HepG2 (cell line): Measurements from ENCODE around the gene IQSEC1. TPM values are rescaled to one million over a fixed set of nuclear protein-coding genes. Genes with fewer than 3 reads are reported as not detected.

Experiments used
- ATAC-seq: fragments of 200-7000 bp; cut with Tn5 transposase; 3 replicates; pipeline ENCODE4 v1.9.1; 2020; ENCODE audit warnings: mild to moderate bottlenecking, moderate library complexity
- BruUV-seq: library from RNA; stranded (reverse); fragments of 400-500 nt; replicated peaks from 2 replicates; lab custom pipeline; 2021; lab: Mats Ljungman, UMichigan
- CTCF ChIA-PET: fragments of 300-600 bp; formaldehyde crosslinking; extraction: SDS; loops from one replicate; lab custom pipeline; 2021; ENCODE audit warnings: low total read pairs, inconsistent platforms, low intra/inter-chr PET ratio; lab: Yijun Ruan, JAX
- POLR2A ChIA-PET: fragments of 350-600 bp; sonication (Branson Sonifier 250); formaldehyde crosslinking; loops from one replicate; lab custom pipeline; 2020; ENCODE audit warnings: antibody characterized with exemption, inconsistent platforms; lab: Yijun Ruan, JAX
- DNase-seq: peaks from one replicate; pipeline ENCODE4 v3.0.0-alpha.2; 2015; ENCODE audit warnings: low spot score
- FAIRE-seq: peaks from 3 replicates; lab custom pipeline; 2011; peaks lifted over from hg19 to GRCh38; lab: Jason Lieb, UNC
- H2AFZ ChIP-seq: one replicate; pipeline ENCODE4 v1.6.1; 2011; ENCODE audit warnings: low read length, inconsistent platforms
- H3K27ac ChIP-seq: fragments of 300-600 bp; 3 replicates; pipeline ENCODE4 v1.8.0; 2011; ENCODE audit warnings: mixed run types, mild to moderate bottlenecking, mixed read lengths, low read length, inconsistent platforms; ENCODE audit not compliant: insufficient read depth; ENCODE audit errors: extremely low read length
- H3K27me3 ChIP-seq, 2 experiments: fragments of 200-600 bp in 1 of 2; 2 replicates in 1 of 2; 3 replicates in 1 of 2; pipeline versions ENCODE4 v1.6.0 to v1.8.0; 2011; ENCODE audit warnings: low read length in 2 of 2, mild to moderate bottlenecking in 2 of 2, moderate library complexity in 2 of 2, inconsistent platforms in 1 of 2; ENCODE audit not compliant: insufficient read depth in 2 of 2, control insufficient read depth in 1 of 2
- H3K36me3 ChIP-seq, 2 experiments: fragments of 200-600 bp in 1 of 2; replicated peaks in 1 of 2; 2 replicates in 1 of 2; 3 replicates in 1 of 2; pipeline versions ENCODE4 v1.5.1 to v1.8.0; 2011; ENCODE audit warnings: low read length in 2 of 2, inconsistent platforms in 1 of 2; ENCODE audit not compliant: insufficient read depth in 2 of 2, control insufficient read depth in 1 of 2
- H3K4me1 ChIP-seq: 2 replicates; pipeline ENCODE4 v1.5.1; 2012; ENCODE audit warnings: low read length, inconsistent platforms; ENCODE audit not compliant: insufficient read depth
- H3K4me2 ChIP-seq: 2 replicates; pipeline ENCODE4 v1.6.0; 2011; ENCODE audit warnings: low read depth, low read length, inconsistent platforms
- H3K4me3 ChIP-seq, 3 experiments: fragments of 200-600 bp in 1 of 3; sonication (generic), shearing (Covaris generic) in 1 of 3; replicated peaks in 1 of 3; 2 replicates each; pipeline ENCODE4 v1.5.1; 2011 to 2016; ENCODE audit warnings: low read length in 3 of 3, inconsistent platforms in 2 of 3, low read depth in 2 of 3, mild to moderate bottlenecking in 2 of 3, control low read depth in 1 of 3, mixed read lengths in 1 of 3; ENCODE audit not compliant: insufficient read depth in 1 of 3
- H3K79me2 ChIP-seq: one replicate; pipeline ENCODE4 v1.6.1; 2011; ENCODE audit warnings: low read length, inconsistent platforms; ENCODE audit not compliant: insufficient read depth
- H3K9ac ChIP-seq: 2 replicates; pipeline ENCODE4 v1.6.0; 2011; ENCODE audit warnings: mild to moderate bottlenecking, low read depth, low read length, inconsistent platforms; ENCODE audit not compliant: insufficient read depth
- H3K9me3 ChIP-seq: 2 replicates; pipeline ENCODE4 v1.5.1; 2012; ENCODE audit warnings: mild to moderate bottlenecking, low read length
- H4K20me1 ChIP-seq: 2 replicates; pipeline ENCODE4 v1.6.0; 2011; ENCODE audit warnings: inconsistent platforms, mild to moderate bottlenecking, low read length, moderate library complexity; ENCODE audit not compliant: insufficient read depth
- GABPA ChIP-seq, 2 experiments: IDR thresholded peaks; 2 replicates each; pipeline ENCODE4 v1.6.1; 2011 to 2016; ENCODE audit warnings: low read depth in 2 of 2, low read length in 1 of 2, missing biosample characterization in 1 of 2, missing genetic modification characterization in 1 of 2
- GATAD1 ChIP-seq: IDR thresholded peaks from 2 replicates; pipeline ENCODE4 v1.6.1; 2016; ENCODE audit warnings: missing genetic modification reagents, missing compliant biosample characterization
- MAZ ChIP-seq, 2 experiments: sonication (generic) in 1 of 2; formaldehyde crosslinking in 1 of 2; IDR thresholded peaks; 2 replicates each; pipeline versions ENCODE4 v1.5.0 to v1.6.1; 2012 to 2020; ENCODE audit warnings: low read depth in 2 of 2, mild to moderate bottlenecking in 2 of 2, borderline replicate concordance in 1 of 2, improper control_type of control experiment in 1 of 2, low read length in 1 of 2, missing genetic modification reagents in 1 of 2, moderate library complexity in 1 of 2
- MBNL3 ChIP-seq: fragments of 250-450 bp; sonication (Bioruptor Pico); conservative IDR thresholded peaks from 2 replicates; pipeline ENCODE4 v1.8.0; 2022; ENCODE audit warnings: mild to moderate bottlenecking, inconsistent platforms
- PAF1 ChIP-seq: IDR thresholded peaks from 2 replicates; pipeline ENCODE4 v1.6.1; 2016; ENCODE audit warnings: missing genetic modification reagents, missing compliant biosample characterization
- STAG1 ChIP-seq: sonication (generic); formaldehyde crosslinking; IDR thresholded peaks from 2 replicates; pipeline ENCODE4 v1.4.0; 2020; ENCODE audit warnings: missing genetic modification reagents
- ZNF496 ChIP-seq: sonication (generic); formaldehyde crosslinking; IDR thresholded peaks from 2 replicates; pipeline ENCODE4 v1.8.1; 2023; ENCODE audit warnings: mild to moderate bottlenecking, moderate library complexity, missing genetic modification reagents; ENCODE audit not compliant: insufficient replicate concordance
- ZNF510 ChIP-seq: sonication (generic); formaldehyde crosslinking; IDR thresholded peaks from 2 replicates; pipeline ENCODE4 v1.4.0; 2020; ENCODE audit warnings: low read depth, mild to moderate bottlenecking, missing genetic modification reagents
- ZNF572 ChIP-seq: sonication (generic); formaldehyde crosslinking; IDR thresholded peaks from 2 replicates; pipeline ENCODE4 v1.5.1; 2020; ENCODE audit warnings: mild to moderate bottlenecking, missing genetic modification reagents
- ZNF674 ChIP-seq: sonication (generic); formaldehyde crosslinking; IDR thresholded peaks from 2 replicates; pipeline ENCODE4 v1.5.0; 2020; ENCODE audit warnings: low read depth, mild to moderate bottlenecking, missing genetic modification reagents
- ZNF772 ChIP-seq: sonication (generic); formaldehyde crosslinking; IDR thresholded peaks from 2 replicates; pipeline ENCODE4 v1.5.0; 2020; ENCODE audit warnings: mild to moderate bottlenecking, missing genetic modification reagents
- ZNF776 ChIP-seq: sonication (generic); formaldehyde crosslinking; IDR thresholded peaks from 2 replicates; pipeline ENCODE4 v1.4.0; 2020; ENCODE audit warnings: mild to moderate bottlenecking, missing genetic modification reagents
- WGBS: methylation state at CpG from one replicate; pipeline ENCODE4 v1.1.6; 2017; ENCODE audit warnings: low lambda C conversion rate; 5-methylcytosine and 5-hydroxymethylcytosine counted together
- in situ Hi-C: cut with HindIII; loops from 2 replicates; pipeline ENCODE4 v1.10.0; 2017; ENCODE audit warnings: low pct_unique_long_range_greater_than_20kb; ENCODE audit not compliant: extremely low pct_ligation_motif_present
- intact Hi-C: fragments of 100-400 bp; cut with micrococcal nuclease; formaldehyde crosslinking; loops from one replicate; pipeline ENCODE4 v1.10.0; 2022; ENCODE audit not compliant: unreplicated experiment
- polyA plus RNA-seq, 8 experiments: library from polyadenylated mRNA; depleted of rRNA in 3 of 8; stranded (reverse) in 7 of 8; unstranded in 1 of 8; fragments of >200 nt; fragmentation: Illumina TruSeq in 4 of 8; extraction: Trizol in 4 of 8; gene quantifications; 2 replicates each; pipeline versions ENCODE4 v1.2.1 to v1.2.3, GENCODE V29; 2011 to 2016; ENCODE audit warnings: low read depth in 4 of 8, missing spikeins in 1 of 8, mixed read lengths in 1 of 8; ENCODE audit not compliant: insufficient read depth in 1 of 8
- total RNA-seq, 5 experiments: library from RNA; depleted of rRNA; stranded (reverse); fragments of >200 nt; fragmentation: Illumina TruSeq; extraction: Trizol; gene quantifications; 2 replicates each; pipeline ENCODE4 v1.2.3, GENCODE V29; 2016; ENCODE audit warnings: low read depth in 1 of 5
- TF ChIP-seq, protein P1 (sequence below): sonication (generic); formaldehyde crosslinking; IDR thresholded peaks from 2 replicates; pipeline ENCODE4; 2020; ENCODE audit warnings: missing genetic modification reagents, mild to moderate bottlenecking, borderline replicate concordance
- TF ChIP-seq, protein P2 (sequence below): sonication (generic); formaldehyde crosslinking; IDR thresholded peaks from 2 replicates; pipeline ENCODE4 v1.4.0; 2020; ENCODE audit warnings: missing genetic modification reagents
- TF ChIP-seq, protein P3 (sequence below), 2 experiments: sonication (generic) in 1 of 2; formaldehyde crosslinking in 1 of 2; IDR thresholded peaks; 2 replicates each; pipeline versions ENCODE4 v1.4.0 to v1.6.1; 2018 to 2020; ENCODE audit warnings: missing genetic modification reagents in 2 of 2, borderline replicate concordance in 1 of 2, low read depth in 1 of 2, mild to moderate bottlenecking in 1 of 2, missing biosample characterization in 1 of 2

The IQSEC1 gene
- total and polyA plus RNA-seq, 2 of the 13 experiments (the other 11 are each of a cell fraction or from before 2014, with no cell fraction given): 17.4 to 20.2 TPM

DNA sequence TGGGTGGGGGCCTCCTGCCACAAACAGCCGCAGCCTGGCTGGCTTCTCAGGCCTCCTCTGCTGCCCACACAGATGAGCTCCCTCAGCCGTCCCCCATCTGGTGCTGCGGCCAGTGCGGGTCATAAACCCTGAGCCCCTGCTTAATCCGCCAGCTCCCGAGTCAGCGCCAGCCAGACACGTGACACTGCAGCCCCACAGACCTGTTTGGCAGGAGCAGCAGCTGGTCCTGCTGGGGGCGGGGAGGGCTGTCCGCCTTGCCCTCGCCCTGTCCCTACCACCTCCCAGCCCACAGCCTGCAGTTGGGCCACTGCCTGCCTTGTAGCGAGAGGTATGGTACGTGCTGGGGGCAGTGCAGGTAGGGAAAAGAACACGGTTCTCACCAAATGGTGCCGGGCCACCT, 86.2 kb downstream of the IQSEC1 start:
- Histone ChIP-seq H3K27ac (no peak overlapping the region), H3K27me3 (no peaks in the 10 kb centered on the region), H3K79me2 (no peaks in the 10 kb centered on the region), H2AFZ (no peak overlapping the region), H3K36me3 (no peaks in the 10 kb centered on the region), H3K9ac (no peak overlapping the region), H3K9me3 (no peaks in the 10 kb centered on the region), H3K4me3 (no peak overlapping the region), H3K4me2 (no peak overlapping the region), H3K4me1 (peaks cover 28% of the 10 kb centered on the region), H4K20me1 (peaks cover 10% of the 10 kb centered on the region; the same call in 1 of the 2 replicates)
- ChIA-PET POLR2A (no interaction called here), CTCF (no interaction called here)
- in situ Hi-C loops (no loop called here), intact Hi-C loops (no loop called here)
- DNase-seq (no peak), FAIRE-seq (no peak), ATAC-seq (no peak)
- TF ChIP-seq GATAD1 (CRISPR knock-in tag): no peak
- TF ChIP-seq GABPA (IDR thresholded peaks at IDR 0.05; ENCODE audit: low read depth, low read length): no peak
- TF ChIP-seq GABPA (CRISPR knock-in tag; IDR thresholded peaks at IDR 0.05; ENCODE audit: low read depth): no peak
- TF ChIP-seq MBNL3 (CRISPR knock-in tag): no peak
- no peak for TF ChIP-seq ZNF572 (CRISPR knock-in tag)
- no peak for TF ChIP-seq ZNF674
- TF ChIP-seq ZNF510 (CRISPR knock-in tag): no peak
- TF ChIP-seq, protein P1, sequence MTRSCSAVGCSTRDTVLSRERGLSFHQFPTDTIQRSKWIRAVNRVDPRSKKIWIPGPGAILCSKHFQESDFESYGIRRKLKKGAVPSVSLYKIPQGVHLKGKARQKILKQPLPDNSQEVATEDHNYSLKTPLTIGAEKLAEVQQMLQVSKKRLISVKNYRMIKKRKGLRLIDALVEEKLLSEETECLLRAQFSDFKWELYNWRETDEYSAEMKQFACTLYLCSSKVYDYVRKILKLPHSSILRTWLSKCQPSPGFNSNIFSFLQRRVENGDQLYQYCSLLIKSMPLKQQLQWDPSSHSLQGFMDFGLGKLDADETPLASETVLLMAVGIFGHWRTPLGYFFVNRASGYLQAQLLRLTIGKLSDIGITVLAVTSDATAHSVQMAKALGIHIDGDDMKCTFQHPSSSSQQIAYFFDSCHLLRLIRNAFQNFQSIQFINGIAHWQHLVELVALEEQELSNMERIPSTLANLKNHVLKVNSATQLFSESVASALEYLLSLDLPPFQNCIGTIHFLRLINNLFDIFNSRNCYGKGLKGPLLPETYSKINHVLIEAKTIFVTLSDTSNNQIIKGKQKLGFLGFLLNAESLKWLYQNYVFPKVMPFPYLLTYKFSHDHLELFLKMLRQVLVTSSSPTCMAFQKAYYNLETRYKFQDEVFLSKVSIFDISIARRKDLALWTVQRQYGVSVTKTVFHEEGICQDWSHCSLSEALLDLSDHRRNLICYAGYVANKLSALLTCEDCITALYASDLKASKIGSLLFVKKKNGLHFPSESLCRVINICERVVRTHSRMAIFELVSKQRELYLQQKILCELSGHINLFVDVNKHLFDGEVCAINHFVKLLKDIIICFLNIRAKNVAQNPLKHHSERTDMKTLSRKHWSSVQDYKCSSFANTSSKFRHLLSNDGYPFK: no peak
- TF ChIP-seq MAZ (IDR thresholded peaks at IDR 0.05; ENCODE audit: borderline replicate concordance, low read depth, low read length): no peak
- no peak for TF ChIP-seq MAZ (CRISPR knock-in tag; IDR thresholded peaks at IDR 0.05; ENCODE audit: low read depth)
- no peak for TF ChIP-seq ZNF776 (CRISPR knock-in tag)
- TF ChIP-seq, protein P2, sequence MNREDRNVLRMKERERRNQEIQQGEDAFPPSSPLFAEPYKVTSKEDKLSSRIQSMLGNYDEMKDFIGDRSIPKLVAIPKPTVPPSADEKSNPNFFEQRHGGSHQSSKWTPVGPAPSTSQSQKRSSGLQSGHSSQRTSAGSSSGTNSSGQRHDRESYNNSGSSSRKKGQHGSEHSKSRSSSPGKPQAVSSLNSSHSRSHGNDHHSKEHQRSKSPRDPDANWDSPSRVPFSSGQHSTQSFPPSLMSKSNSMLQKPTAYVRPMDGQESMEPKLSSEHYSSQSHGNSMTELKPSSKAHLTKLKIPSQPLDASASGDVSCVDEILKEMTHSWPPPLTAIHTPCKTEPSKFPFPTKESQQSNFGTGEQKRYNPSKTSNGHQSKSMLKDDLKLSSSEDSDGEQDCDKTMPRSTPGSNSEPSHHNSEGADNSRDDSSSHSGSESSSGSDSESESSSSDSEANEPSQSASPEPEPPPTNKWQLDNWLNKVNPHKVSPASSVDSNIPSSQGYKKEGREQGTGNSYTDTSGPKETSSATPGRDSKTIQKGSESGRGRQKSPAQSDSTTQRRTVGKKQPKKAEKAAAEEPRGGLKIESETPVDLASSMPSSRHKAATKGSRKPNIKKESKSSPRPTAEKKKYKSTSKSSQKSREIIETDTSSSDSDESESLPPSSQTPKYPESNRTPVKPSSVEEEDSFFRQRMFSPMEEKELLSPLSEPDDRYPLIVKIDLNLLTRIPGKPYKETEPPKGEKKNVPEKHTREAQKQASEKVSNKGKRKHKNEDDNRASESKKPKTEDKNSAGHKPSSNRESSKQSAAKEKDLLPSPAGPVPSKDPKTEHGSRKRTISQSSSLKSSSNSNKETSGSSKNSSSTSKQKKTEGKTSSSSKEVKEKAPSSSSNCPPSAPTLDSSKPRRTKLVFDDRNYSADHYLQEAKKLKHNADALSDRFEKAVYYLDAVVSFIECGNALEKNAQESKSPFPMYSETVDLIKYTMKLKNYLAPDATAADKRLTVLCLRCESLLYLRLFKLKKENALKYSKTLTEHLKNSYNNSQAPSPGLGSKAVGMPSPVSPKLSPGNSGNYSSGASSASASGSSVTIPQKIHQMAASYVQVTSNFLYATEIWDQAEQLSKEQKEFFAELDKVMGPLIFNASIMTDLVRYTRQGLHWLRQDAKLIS: no peak
- TF ChIP-seq, protein P3, sequence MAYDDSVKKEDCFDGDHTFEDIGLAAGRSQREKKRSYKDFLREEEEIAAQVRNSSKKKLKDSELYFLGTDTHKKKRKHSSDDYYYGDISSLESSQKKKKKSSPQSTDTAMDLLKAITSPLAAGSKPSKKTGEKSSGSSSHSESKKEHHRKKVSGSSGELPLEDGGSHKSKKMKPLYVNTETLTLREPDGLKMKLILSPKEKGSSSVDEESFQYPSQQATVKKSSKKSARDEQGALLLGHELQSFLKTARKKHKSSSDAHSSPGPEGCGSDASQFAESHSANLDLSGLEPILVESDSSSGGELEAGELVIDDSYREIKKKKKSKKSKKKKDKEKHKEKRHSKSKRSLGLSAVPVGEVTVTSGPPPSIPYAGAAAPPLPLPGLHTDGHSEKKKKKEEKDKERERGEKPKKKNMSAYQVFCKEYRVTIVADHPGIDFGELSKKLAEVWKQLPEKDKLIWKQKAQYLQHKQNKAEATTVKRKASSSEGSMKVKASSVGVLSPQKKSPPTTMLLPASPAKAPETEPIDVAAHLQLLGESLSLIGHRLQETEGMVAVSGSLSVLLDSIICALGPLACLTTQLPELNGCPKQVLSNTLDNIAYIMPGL (CRISPR knock-in tag; IDR thresholded peaks at IDR 0.05; ENCODE audit: borderline replicate concordance in 1 of 2, low read depth in 1 of 2): no peak
- TF ChIP-seq ZNF496 (CRISPR knock-in tag): no peak
- no peak for TF ChIP-seq PAF1
- TF ChIP-seq STAG1: no peak
- TF ChIP-seq ZNF772 (CRISPR knock-in tag): no peak
- WGBS: 100% methylated on average over 5 of the region's 15 CpGs
- no TSS peak for BruUV-seq
